Measurements from ENCODE around the gene ELOVL5. TPM values are rescaled to one million over a fixed set of nuclear protein-coding genes. Genes with fewer than 3 reads are reported as not detected.

Gene ELOVL5
- total RNA-seq, 4 donors from 2014 or later, result 39.7 to 84.2 (median 57.4) TPM

- WGBS, result 70% methylated on average over 3 of the region's 3 CpGs
- no peaks in the 10 kb centered on the region for H3K4me1 ChIP-seq
- DNase-seq (ENCODE audit: low spot score in 2 of 2), result no peak
Measured at GRCh38 chr6:53294095-53294494, 54.7 kb downstream of the ELOVL5 start.

GRCh38 chr6:53293691-53294090 is 55.1 kb downstream of the ELOVL5 start:
- TF ChIP-seq POLR2AphosphoS5 (IDR thresholded peaks at IDR 0.05), result no peak
- TF ChIP-seq POLR2A (IDR thresholded peaks at IDR 0.05), result no peak
- TF ChIP-seq CTCF (IDR thresholded peaks at IDR 0.05), result no peak
- TF ChIP-seq EP300 (IDR thresholded peaks at IDR 0.05), result no peak
- Histone ChIP-seq H3K4me3 (no peak overlapping the region), H3K9me3 (no peaks in the 10 kb centered on the region), H3K36me3 (peaks cover 6% of the 10 kb centered on the region), H3K4me1 (no peaks in the 10 kb centered on the region), H3K27me3 (no peaks in the 10 kb centered on the region), H3K27ac (no peak overlapping the region)
- WGBS, result 82% methylated on average over 3 of the region's 3 CpGs
- DNase-seq (ENCODE audit: low spot score in 2 of 2), result no peak

More at GRCh38 chr6:53294095-53294494, 54.7 kb downstream of the ELOVL5 start:
- TF ChIP-seq CTCF (IDR thresholded peaks at IDR 0.05), result peak in 1 of 2 donors; percentile 4
- no peak for TF ChIP-seq POLR2AphosphoS5 (IDR thresholded peaks at IDR 0.05)
- Histone ChIP-seq H3K27ac (no peak overlapping the region), H3K4me3 (no peak overlapping the region), H3K9me3 (no peaks in the 10 kb centered on the region), H3K27me3 (no peaks in the 10 kb centered on the region), H3K36me3 (peaks cover 6% of the 10 kb centered on the region)

- Histone ChIP-seq H3K27ac (no peak overlapping the region), H3K27me3 (no peaks in the 10 kb centered on the region), H3K36me3 (peaks cover 9% of the 10 kb centered on the region), H3K9me3 (no peaks in the 10 kb centered on the region), H3K4me3 (no peak overlapping the region), H3K4me1 (no peaks in the 10 kb centered on the region)
- WGBS, result 73% methylated on average over 2 of the region's 2 CpGs
- no peak for DNase-seq (ENCODE audit: low spot score in 2 of 2)
- no peak for TF ChIP-seq EP300 (IDR thresholded peaks at IDR 0.05)
- TF ChIP-seq POLR2A (IDR thresholded peaks at IDR 0.05), result no peak
- TF ChIP-seq CTCF (IDR thresholded peaks at IDR 0.05), result no peak
Measured at GRCh38 chr6:53290537-53291510, 57.9 kb downstream of the ELOVL5 start.

- Histone ChIP-seq H3K27me3 (no peaks in the 10 kb centered on the region), H3K27ac (no peak overlapping the region), H3K9me3 (no peaks in the 10 kb centered on the region), H3K4me1 (no peaks in the 10 kb centered on the region), H3K36me3 (peaks cover 9% of the 10 kb centered on the region), H3K4me3 (no peak overlapping the region)
- no peak for DNase-seq (ENCODE audit: low spot score in 2 of 2)
- TF ChIP-seq CTCF (IDR thresholded peaks at IDR 0.05), result no peak
- 73% methylated on average over 9 of the region's 9 CpGs for WGBS
Measured at GRCh38 chr6:53287336-53288225, 61.2 kb downstream of the ELOVL5 start.

GRCh38 chr6:53284901-53285300 is 63.8 kb downstream of the ELOVL5 start:
- H3K4me1 ChIP-seq, result no peaks in the 10 kb centered on the region
- no peak overlapping the region for H3K27ac ChIP-seq
- TF ChIP-seq EP300 (IDR thresholded peaks at IDR 0.05), result no peak
- TF ChIP-seq POLR2A (IDR thresholded peaks at IDR 0.05), result no peak
- no peak for TF ChIP-seq CTCF (IDR thresholded peaks at IDR 0.05)
- TF ChIP-seq POLR2AphosphoS5 (IDR thresholded peaks at IDR 0.05), result no peak
- H3K4me3 ChIP-seq, result no peak overlapping the region
- H3K36me3 ChIP-seq, result peaks cover 4% of the 10 kb centered on the region
- H3K9me3 ChIP-seq, result no peaks in the 10 kb centered on the region
- DNase-seq (ENCODE audit: low spot score in 2 of 2), result no peak
- 89% methylated on average over 4 of the region's 4 CpGs for WGBS
- H3K27me3 ChIP-seq, result no peaks in the 10 kb centered on the region
